ENCODE measurements around the gene AHCYL2. TPM values are rescaled to one million over a fixed set of nuclear protein-coding genes. Genes with fewer than 3 reads are reported as not detected.

AHCYL2 gene
- total and polyA plus RNA-seq, 5 donors from 2014 or later, result 6.2 to 18.5 (median 8.3) TPM

- H3K27ac ChIP-seq (ENCODE audit: insufficient read depth, low read length, poor library complexity, severe bottlenecking), result no peak overlapping the region
- H3K36me3 Mint-ChIP-seq, result no peaks in the 10 kb centered on the region
- peak overlapping the region; percentile 49 for H3K4me3 ChIP-seq (ENCODE audit: low read depth, low read length)
- no peaks in the 10 kb centered on the region for H3K36me3 ChIP-seq (ENCODE audit: control insufficient read depth, insufficient read depth, low read length)
- H3K27me3 Mint-ChIP-seq, result peaks cover 11% of the 10 kb centered on the region
- H3K4me1 ChIP-seq (ENCODE audit: control insufficient read depth, insufficient read depth, low read length, poor library complexity, severe bottlenecking), result peaks cover 17% of the 10 kb centered on the region
- peak in 1 of 3 donors; percentile 35 for DNase-seq
- peaks cover 8 to 37% (median 26%) of the 10 kb centered on the region in 4 donors for H3K4me1 Mint-ChIP-seq
- H3K4me3 Mint-ChIP-seq, result peak overlapping the region; percentile 59 to 69 (median 64)
- H3K27ac Mint-ChIP-seq, result peak overlapping the region in 2 of 3 donors; percentile 52 to 89
- no peaks in the 10 kb centered on the region for H3K9me3 ChIP-seq (ENCODE audit: control insufficient read depth in 2 of 2, low read length in 2 of 2)
- ATAC-seq (ENCODE audit: low read depth in 2 of 2), result no peak
- H3K9me3 Mint-ChIP-seq, result no peaks in the 10 kb centered on the region
- no peaks in the 10 kb centered on the region for H3K27me3 ChIP-seq (ENCODE audit: control insufficient read depth, insufficient read depth, low read length)
These were observed 2.8 kb upstream of the AHCYL2 start for GRCh38 chr7:129222064-129222463.

- H3K27me3 ChIP-seq (ENCODE audit: control insufficient read depth, insufficient read depth, low read length), result no peaks in the 10 kb centered on the region
- Mint-ChIP-seq H3K27me3 (peaks cover 8% of the 10 kb centered on the region), H3K36me3 (no peaks in the 10 kb centered on the region), H3K9me3 (no peaks in the 10 kb centered on the region), H3K4me1 (peaks cover 15 to 47% (median 32%) of the 10 kb centered on the region in 4 donors), H3K4me3 (peak overlapping the region; percentile 89 to 97 (median 96)), H3K27ac (peak overlapping the region; percentile 88 to 91 (median 88))
- H3K27ac ChIP-seq (ENCODE audit: insufficient read depth, low read length, poor library complexity, severe bottlenecking), result peak overlapping the region; percentile 90
- no peaks in the 10 kb centered on the region for H3K36me3 ChIP-seq (ENCODE audit: control insufficient read depth, insufficient read depth, low read length)
- peak overlapping the region; percentile 86 for H3K4me3 ChIP-seq (ENCODE audit: low read depth, low read length)
- H3K9me3 ChIP-seq (ENCODE audit: control insufficient read depth in 2 of 2, low read length in 2 of 2), result no peaks in the 10 kb centered on the region
- ATAC-seq (ENCODE audit: low read depth in 2 of 2) (peak; percentile 26 to 33), DNase-seq (peak in 2 of 3 donors; percentile 47 to 77)
- H3K4me1 ChIP-seq (ENCODE audit: control insufficient read depth, insufficient read depth, low read length, poor library complexity, severe bottlenecking), result peaks cover 17% of the 10 kb centered on the region
These were observed 538 bp downstream of the AHCYL2 start for GRCh38 chr7:129225206-129225930.

DNA sequence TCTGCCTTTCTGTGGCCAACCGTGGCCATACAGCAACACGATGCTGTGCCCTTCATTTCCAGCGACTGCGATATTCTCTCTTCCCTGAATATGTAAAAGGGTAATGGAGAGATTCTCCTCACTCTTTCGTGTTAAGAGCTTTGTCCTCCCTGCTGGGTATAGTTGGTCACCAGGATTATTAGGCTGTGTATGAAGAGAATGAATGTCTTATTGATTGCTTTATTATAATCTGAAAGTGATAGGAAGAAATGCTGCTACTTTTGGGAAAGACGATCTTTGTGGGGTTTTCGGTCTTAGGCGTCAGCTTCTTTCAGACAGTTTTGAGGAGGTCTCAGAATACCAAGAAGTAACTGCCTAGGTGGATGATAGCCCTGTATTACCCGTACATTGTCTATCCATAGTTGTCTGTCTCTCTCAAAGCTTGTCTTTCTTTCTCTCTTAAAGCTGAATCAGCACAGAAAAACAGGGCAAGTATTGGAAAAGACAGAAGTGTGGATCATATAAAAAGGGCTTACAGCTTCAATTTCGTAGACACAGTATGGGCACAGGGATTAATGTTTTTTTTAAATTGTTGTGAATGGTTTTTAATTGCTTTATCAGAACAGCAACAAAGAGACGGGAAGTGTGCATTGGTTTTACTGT lies 1.2 kb downstream of the AHCYL2 start:
- Mint-ChIP-seq H3K27ac (peak overlapping the region in 2 of 3 donors; percentile 88 to 91), H3K4me1 (peaks cover 15 to 50% (median 32%) of the 10 kb centered on the region in 4 donors), H3K9me3 (no peaks in the 10 kb centered on the region), H3K4me3 (peak overlapping the region; percentile 89 to 97 (median 96)), H3K36me3 (no peaks in the 10 kb centered on the region), H3K27me3 (peaks cover 8% of the 10 kb centered on the region)
- H3K27ac ChIP-seq (ENCODE audit: insufficient read depth, low read length, poor library complexity, severe bottlenecking), result peak overlapping the region; percentile 90
- no peaks in the 10 kb centered on the region for H3K27me3 ChIP-seq (ENCODE audit: control insufficient read depth, insufficient read depth, low read length)
- peaks cover 17% of the 10 kb centered on the region for H3K4me1 ChIP-seq (ENCODE audit: control insufficient read depth, insufficient read depth, low read length, poor library complexity, severe bottlenecking)
- no peaks in the 10 kb centered on the region for H3K36me3 ChIP-seq (ENCODE audit: control insufficient read depth, insufficient read depth, low read length)
- H3K9me3 ChIP-seq (ENCODE audit: control insufficient read depth in 2 of 2, low read length in 2 of 2), result no peaks in the 10 kb centered on the region
- peak overlapping the region; percentile 86 for H3K4me3 ChIP-seq (ENCODE audit: low read depth, low read length)
- DNase-seq (no peak), ATAC-seq (ENCODE audit: low read depth in 2 of 2) (no peak)

- H3K36me3 Mint-ChIP-seq, result no peaks in the 10 kb centered on the region
- DNase-seq, result no peak
These were observed 3.1 kb downstream of the AHCYL2 start for GRCh38 chr7:129227646-129228578.

GRCh38 chr7:129228633-129229032 lies 3.8 kb downstream of the AHCYL2 start:
- Mint-ChIP-seq H3K27me3 (peaks cover 8% of the 10 kb centered on the region), H3K36me3 (no peaks in the 10 kb centered on the region), H3K4me1 (peaks cover 21 to 40% (median 33%) of the 10 kb centered on the region in 4 donors), H3K9me3 (no peaks in the 10 kb centered on the region), H3K27ac (no peak overlapping the region), H3K4me3 (peak overlapping the region in 2 of 4 donors; percentile 29 to 67)
- H3K27ac ChIP-seq (ENCODE audit: insufficient read depth, low read length, poor library complexity, severe bottlenecking), result no peak overlapping the region
- peaks cover 17% of the 10 kb centered on the region for H3K4me1 ChIP-seq (ENCODE audit: control insufficient read depth, insufficient read depth, low read length, poor library complexity, severe bottlenecking)
- H3K4me3 ChIP-seq (ENCODE audit: low read depth, low read length), result no peak overlapping the region
- H3K9me3 ChIP-seq (ENCODE audit: control insufficient read depth in 2 of 2, low read length in 2 of 2), result no peaks in the 10 kb centered on the region
- H3K27me3 ChIP-seq (ENCODE audit: control insufficient read depth, insufficient read depth, low read length), result no peaks in the 10 kb centered on the region
- no peak for ATAC-seq (ENCODE audit: low read depth in 2 of 2)
- H3K36me3 ChIP-seq (ENCODE audit: control insufficient read depth, insufficient read depth, low read length), result no peaks in the 10 kb centered on the region
- DNase-seq, result no peak

More at GRCh38 chr7:129227646-129228578, 3.1 kb downstream of the AHCYL2 start:
- no peak overlapping the region for H3K27ac ChIP-seq (ENCODE audit: insufficient read depth, low read length, poor library complexity, severe bottlenecking)
- peaks cover 17% of the 10 kb centered on the region for H3K4me1 ChIP-seq (ENCODE audit: control insufficient read depth, insufficient read depth, low read length, poor library complexity, severe bottlenecking)
- no peaks in the 10 kb centered on the region for H3K36me3 ChIP-seq (ENCODE audit: control insufficient read depth, insufficient read depth, low read length)
- peak overlapping the region in 2 of 4 donors; percentile 52 to 67 for H3K4me3 Mint-ChIP-seq
- no peak for ATAC-seq (ENCODE audit: low read depth in 2 of 2)
- no peak overlapping the region for H3K4me3 ChIP-seq (ENCODE audit: low read depth, low read length)
- no peak overlapping the region for H3K27ac Mint-ChIP-seq
- no peaks in the 10 kb centered on the region for H3K9me3 Mint-ChIP-seq
- H3K4me1 Mint-ChIP-seq, result peaks cover 21 to 42% (median 33%) of the 10 kb centered on the region in 4 donors
- no peaks in the 10 kb centered on the region for H3K27me3 ChIP-seq (ENCODE audit: control insufficient read depth, insufficient read depth, low read length)
- peaks cover 8% of the 10 kb centered on the region for H3K27me3 Mint-ChIP-seq
- no peaks in the 10 kb centered on the region for H3K9me3 ChIP-seq (ENCODE audit: control insufficient read depth in 2 of 2, low read length in 2 of 2)

- ATAC-seq (ENCODE audit: low read depth in 2 of 2) (no peak), DNase-seq (no peak)
- no peak overlapping the region for H3K4me3 ChIP-seq (ENCODE audit: low read depth, low read length)
- H3K27me3 ChIP-seq (ENCODE audit: control insufficient read depth, insufficient read depth, low read length), result no peaks in the 10 kb centered on the region
- no peaks in the 10 kb centered on the region for H3K27me3 Mint-ChIP-seq
- no peak overlapping the region for H3K27ac ChIP-seq (ENCODE audit: insufficient read depth, low read length, poor library complexity, severe bottlenecking)
- no peaks in the 10 kb centered on the region for H3K9me3 Mint-ChIP-seq
- peaks cover 13 to 39% (median 24%) of the 10 kb centered on the region in 4 donors for H3K4me1 Mint-ChIP-seq
- no peaks in the 10 kb centered on the region for H3K9me3 ChIP-seq (ENCODE audit: control insufficient read depth in 2 of 2, low read length in 2 of 2)
- H3K36me3 Mint-ChIP-seq, result peaks cover 4% of the 10 kb centered on the region
- no peak overlapping the region for H3K27ac Mint-ChIP-seq
- no peaks in the 10 kb centered on the region for H3K36me3 ChIP-seq (ENCODE audit: control insufficient read depth, insufficient read depth, low read length)
- H3K4me3 Mint-ChIP-seq, result no peak overlapping the region
- peaks cover 3% of the 10 kb centered on the region for H3K4me1 ChIP-seq (ENCODE audit: control insufficient read depth, insufficient read depth, low read length, poor library complexity, severe bottlenecking)
These were observed 6.8 kb downstream of the AHCYL2 start for GRCh38 chr7:129231666-129232065.

DNA sequence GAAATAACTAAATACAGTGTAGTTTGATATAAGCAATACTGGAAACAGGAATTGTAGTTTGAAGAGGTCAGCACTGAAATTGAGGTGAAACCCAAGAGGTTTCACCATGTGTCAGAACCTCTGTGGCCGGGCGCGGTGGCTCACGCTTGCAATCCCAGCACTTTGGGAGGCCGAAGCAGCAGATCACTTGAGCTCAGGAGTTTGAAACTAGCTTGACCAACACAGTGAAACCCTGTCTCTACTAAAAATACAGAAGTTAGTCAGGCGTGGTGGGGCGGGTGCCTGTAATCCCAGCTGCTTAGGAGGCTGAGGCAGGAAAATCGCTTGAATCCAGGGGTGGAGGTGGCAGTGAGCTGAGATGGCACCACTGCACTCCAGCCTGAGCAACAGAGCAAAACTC lies 13.7 kb downstream of the AHCYL2 start:
- ATAC-seq (ENCODE audit: low read depth in 2 of 2) (no peak), DNase-seq (no peak)
- peaks cover 12% of the 10 kb centered on the region for H3K36me3 Mint-ChIP-seq
- H3K4me1 Mint-ChIP-seq, result peaks cover 7 to 21% (median 11%) of the 10 kb centered on the region in 4 donors
- Histone ChIP-seq H3K36me3 (ENCODE audit: control insufficient read depth, insufficient read depth, low read length) (no peaks in the 10 kb centered on the region), H3K27ac (ENCODE audit: insufficient read depth, low read length, poor library complexity, severe bottlenecking) (no peak overlapping the region), H3K4me3 (ENCODE audit: low read depth, low read length) (no peak overlapping the region), H3K4me1 (ENCODE audit: control insufficient read depth, insufficient read depth, low read length, poor library complexity, severe bottlenecking) (no peaks in the 10 kb centered on the region), H3K9me3 (ENCODE audit: control insufficient read depth in 2 of 2, low read length in 2 of 2) (no peaks in the 10 kb centered on the region), H3K27me3 (ENCODE audit: control insufficient read depth, insufficient read depth, low read length) (no peaks in the 10 kb centered on the region)
- H3K27ac Mint-ChIP-seq, result no peak overlapping the region
- H3K4me3 Mint-ChIP-seq, result no peak overlapping the region
- H3K9me3 Mint-ChIP-seq, result peaks cover 0 to 2% (median 0%) of the 10 kb centered on the region in 7 donors
- no peaks in the 10 kb centered on the region for H3K27me3 Mint-ChIP-seq

Measured in CD4-positive, CD25-positive, alpha-beta regulatory T cell (primary cell).